GM19395 (cell line): ENCODE measurements around the gene ABI2.

ENCODE experiments used
- ATAC-seq: cut with Tn5 transposase; IDR thresholded peaks from one replicate; pipeline ENCODE4 v1.9.1; 2021; ENCODE audit warnings: mild to moderate bottlenecking, moderate library complexity; ENCODE audit not compliant: unreplicated experiment

The ABI2 gene

DNA sequence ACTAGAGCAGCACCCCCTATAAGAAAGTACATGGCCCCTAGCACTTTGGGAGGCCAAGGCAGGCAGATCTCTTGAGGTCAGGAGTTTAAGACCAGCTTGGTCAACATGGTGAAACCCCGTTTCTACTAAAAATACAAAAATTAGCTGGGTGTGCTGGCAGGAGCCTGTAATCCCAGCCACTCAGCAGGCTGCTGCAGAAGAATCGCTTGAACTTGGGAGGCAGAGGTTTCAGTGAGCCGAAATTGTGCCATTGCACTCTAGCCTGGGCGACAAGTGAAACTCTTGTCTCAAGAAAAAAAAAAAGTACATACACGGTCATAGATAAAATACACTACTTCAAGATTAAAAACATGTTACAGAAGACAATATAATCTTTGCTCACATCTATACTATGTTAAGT, 143.1 kb downstream of the ABI2 start:
- no peak for ATAC-seq

DNA sequence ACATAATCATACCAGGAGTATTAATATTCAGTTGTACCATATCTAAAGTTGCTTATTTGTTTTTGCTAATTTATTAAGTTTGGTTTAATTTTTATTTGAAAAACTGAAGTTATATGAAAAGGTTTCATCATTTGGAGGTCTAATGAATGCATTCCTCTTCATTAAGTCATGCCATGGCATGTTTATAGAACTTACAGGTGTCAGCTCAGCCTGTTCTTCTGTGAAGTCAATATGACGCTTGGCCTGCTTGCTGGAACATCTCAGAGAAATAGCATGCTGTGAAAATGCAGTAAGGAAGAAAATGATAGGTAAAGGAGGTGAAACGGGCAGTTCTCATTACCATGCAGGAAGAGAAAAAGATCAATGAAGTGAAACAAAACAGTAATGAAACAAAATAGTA, 148.7 kb downstream of the ABI2 start:
- ATAC-seq = no peak

DNA sequence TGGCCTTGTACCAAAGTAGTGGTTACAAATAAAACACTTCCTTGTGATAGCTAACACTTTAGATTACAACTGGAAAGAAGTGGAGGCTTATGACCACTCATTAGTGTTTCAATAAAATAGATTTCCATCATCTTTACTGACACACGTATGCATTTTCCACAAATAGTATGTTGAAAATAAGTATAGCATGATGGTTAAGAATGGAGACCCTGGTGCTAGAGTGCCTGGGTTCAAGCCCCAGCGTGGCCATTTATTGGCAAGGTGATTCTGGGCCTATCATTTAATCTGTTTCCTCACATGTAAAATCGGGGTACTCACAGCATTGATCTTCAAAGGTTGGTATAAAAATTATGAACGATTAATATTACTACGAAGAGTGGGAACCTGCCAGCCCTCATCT, 152.4 kb downstream of the ABI2 start:
- ATAC-seq = no peak

DNA sequence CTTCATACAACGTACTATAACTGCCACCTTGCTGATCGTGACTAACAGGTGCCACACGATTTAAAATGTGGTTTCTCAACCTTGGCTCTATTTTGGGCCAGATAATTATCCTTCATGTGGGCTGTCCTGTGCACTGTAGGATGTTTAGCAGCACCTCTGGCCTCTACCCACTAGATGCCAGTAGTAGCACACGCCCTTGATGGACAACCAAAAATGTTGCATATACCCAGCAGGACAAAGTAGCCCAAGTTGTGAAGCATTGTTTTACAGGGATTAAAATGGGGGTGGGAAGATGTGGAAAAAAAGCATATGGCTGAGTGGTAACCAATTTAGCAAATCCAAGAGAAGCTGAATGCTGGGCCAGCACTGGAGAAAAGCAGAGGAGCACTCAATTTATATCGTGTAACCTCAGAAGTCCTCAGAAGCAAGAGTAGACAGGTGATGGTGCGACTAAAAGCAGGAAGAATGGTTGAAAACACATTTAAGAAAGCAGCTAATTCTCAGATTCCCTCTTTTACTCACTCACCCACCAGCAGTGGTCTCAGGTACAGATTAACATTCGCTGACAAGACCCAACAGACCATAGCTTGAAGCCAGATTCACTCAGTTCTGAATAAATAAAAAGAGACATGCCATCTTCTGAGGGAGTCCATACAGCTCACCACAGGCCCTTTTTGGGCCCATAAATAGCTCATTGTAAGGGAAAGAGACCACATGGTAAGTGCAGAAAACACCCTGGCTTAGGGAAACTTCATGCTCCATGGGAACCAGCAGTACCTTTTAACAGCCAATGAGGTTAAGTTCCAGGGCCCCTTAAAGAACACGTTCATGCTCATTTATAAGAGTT, 156.3 kb downstream of the ABI2 start:
- ATAC-seq = peak; percentile 88

DNA sequence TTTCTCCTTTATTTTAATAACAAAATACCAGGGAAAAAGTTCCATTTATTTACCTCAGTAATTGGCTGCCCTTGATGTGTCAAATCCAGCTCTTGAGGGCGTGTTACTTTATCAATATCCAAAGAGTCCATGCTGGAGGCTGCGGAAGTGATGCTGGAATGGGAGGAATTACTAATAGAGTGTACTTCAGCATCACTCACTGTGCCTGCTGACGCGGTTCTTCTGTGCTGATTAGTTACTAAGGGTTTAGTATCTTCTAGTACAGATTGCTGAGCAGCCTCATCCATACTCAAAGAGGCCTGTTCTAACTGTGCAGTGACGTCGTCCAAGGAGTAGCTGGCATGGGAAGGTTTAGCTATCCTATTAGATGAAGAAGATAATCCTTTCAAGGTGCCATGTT, 161.3 kb downstream of the ABI2 start:
- no peak for ATAC-seq

DNA sequence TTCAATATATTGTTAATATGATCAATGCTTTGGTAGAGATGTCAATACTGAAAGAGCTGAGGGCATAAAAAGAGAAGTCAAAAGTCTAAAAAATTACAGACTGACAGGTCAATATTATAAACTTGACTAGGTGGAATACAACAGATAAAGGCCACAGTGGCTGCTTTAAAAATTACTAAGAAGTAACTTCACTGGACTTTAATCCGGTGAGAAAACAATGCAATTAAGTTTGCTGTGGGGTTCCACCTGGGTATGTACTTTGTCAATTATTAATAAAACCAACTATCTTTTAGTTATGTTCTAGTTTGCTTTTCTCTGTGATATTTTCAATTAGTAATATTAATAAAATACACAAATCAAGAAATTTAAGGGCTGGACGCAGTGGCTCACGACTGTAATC, 162.2 kb downstream of the ABI2 start:
- ATAC-seq = no peak

DNA sequence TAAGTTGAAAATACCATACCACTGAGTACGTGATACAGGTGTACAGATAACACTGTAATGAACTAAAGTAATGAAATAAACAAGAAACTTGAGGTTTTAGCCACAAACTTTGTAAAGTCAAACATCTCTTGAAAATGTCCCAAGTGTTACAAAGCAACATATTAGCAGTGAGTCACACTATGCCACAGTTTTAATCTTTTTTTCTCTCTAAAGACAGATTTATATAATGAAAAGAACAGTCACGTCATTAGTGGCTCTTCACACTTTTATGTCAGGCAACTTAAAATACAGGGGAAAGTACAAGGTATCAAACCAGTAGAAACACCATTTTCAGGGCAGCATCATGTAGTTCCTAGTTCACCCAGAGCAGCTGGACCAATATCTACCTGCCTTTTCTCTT, 164.8 kb downstream of the ABI2 start:
- no peak for ATAC-seq
